Right lobe of liver (tissue), 6 donors: Measurements from ENCODE around the gene CDIPT. TPM values are rescaled to one million over a fixed set of nuclear protein-coding genes. Genes with fewer than 3 reads are reported as not detected.

ENCODE experiments used
- ATAC-seq, 4 donors: fragments of 200-7000 bp; cut with Tn5 transposase; one replicate each; pipeline ENCODE4 v1.9.1; 2020; ENCODE audit warnings: mild to moderate bottlenecking in 4 of 4, moderate library complexity in 4 of 4
- DNase-seq, 3 donors: peaks; one replicate each; pipeline ENCODE4 v3.0.0-alpha.2; 2020
- H3K27ac ChIP-seq, 3 donors: fragments of 200-600 bp; one replicate each; pipeline ENCODE4 v1.8.0; 2022
- H3K27me3 ChIP-seq, 2 donors: fragments of 200-600 bp; one replicate each; pipeline ENCODE4 v1.8.0; 2022
- H3K36me3 ChIP-seq, 4 donors: fragments of 200-600 bp; sonication (generic) in 1 of 4; one replicate each; pipeline versions ENCODE4 v1.5.1 to v1.8.0; 2017 to 2022; ENCODE audit warnings: control low read depth in 1 of 4
- H3K4me1 ChIP-seq, 4 donors: fragments of 200-600 bp; sonication (generic) in 1 of 4; one replicate each; pipeline versions ENCODE4 v1.5.1 to v1.8.0; 2017 to 2022; ENCODE audit warnings: control low read depth in 1 of 4
- H3K4me3 ChIP-seq, 3 donors: fragments of 200-600 bp; one replicate each; pipeline ENCODE4 v1.8.0; 2022
- H3K9me3 ChIP-seq, 4 donors: fragments of 200-600 bp; sonication (generic) in 1 of 4; one replicate each; pipeline versions ENCODE4 v1.5.1 to v1.8.0; 2017 to 2022; ENCODE audit warnings: control low read depth in 1 of 4
- CTCF ChIP-seq, 4 donors: fragments of 200-600 bp in 3 of 4; fragments of 450-650 bp in 1 of 4; IDR thresholded peaks; one replicate each; pipeline versions ENCODE4 v1.5.1 to v1.8.0; 2016 to 2022; ENCODE audit warnings: antibody characterized with exemption in 4 of 4, mild to moderate bottlenecking in 2 of 4
- POLR2A ChIP-seq: fragments of 450-650 bp; IDR thresholded peaks from one replicate; pipeline ENCODE4 v1.6.1; 2017; ENCODE audit warnings: antibody characterized with exemption, mild to moderate bottlenecking
- WGBS: methylation state at CpG from one replicate; pipeline ENCODE4 v1.1.6; 2018; ENCODE audit warnings: low coverage, low lambda C conversion rate; ENCODE audit not compliant: insufficient coverage; ENCODE audit errors: missing lambda C conversion rate; 5-methylcytosine and 5-hydroxymethylcytosine counted together
- intact Hi-C, 2 donors: fragments of 100-400 bp; cut with DNase I; formaldehyde crosslinking; loops; one replicate each; pipeline versions ENCODE4 v1.11.2 to v1.14.1; 2022
- total RNA-seq, 6 experiments: library from RNA; depleted of rRNA in 2 of 6; stranded (reverse); fragments of >200 nt in 2 of 6; fragmentation: NEBNext Ultra II Directional in 3 of 6; extraction: Animal tissue kit (Norgen Biotek cat#: 25700) in 3 of 6; gene quantifications; one replicate each; pipeline versions ENCODE4 v1.1.0 to v1.2.4, GENCODE V29; 2016 to 2023
- donor health status: DM: no; HTN: yes; CAD: no.
- donor health status: DM: no; HTN: no; CAD: no.
- donor health status: DM: no; HTN: no; CAD: no.
- donor health status: DM: no; HTN: yes; CAD: no.
- donor health status: DM: no; HTN: yes; CAD: no.

Gene CDIPT
- total RNA-seq, 6 experiments from 2014 or later = 35.1 to 96.6 (median 58.2) TPM

- Histone ChIP-seq H3K27ac (no peak overlapping the region), H3K36me3 (peaks cover 4 to 12% (median 10%) of the 10 kb centered on the region in 4 donors), H3K27me3 (no peaks in the 10 kb centered on the region), H3K4me3 (peak overlapping the region in 1 of 3 donors; percentile 99), H3K4me1 (peaks cover 0 to 25% (median 12%) of the 10 kb centered on the region in 4 donors), H3K9me3 (no peaks in the 10 kb centered on the region)
- WGBS = 20% methylated on average over 5 of the region's 16 CpGs
- TF ChIP-seq CTCF (IDR thresholded peaks at IDR 0.05) (no peak), POLR2A (no peak)
- intact Hi-C loops = no loop called here
- ATAC-seq (no peak), DNase-seq (no peak)
Measured at GRCh38 chr16:29863669-29863984, 601 bp upstream of the CDIPT start.

- peaks cover 0 to 31% (median 12%) of the 10 kb centered on the region in 4 donors for H3K4me1 ChIP-seq
- no peaks in the 10 kb centered on the region for H3K27me3 ChIP-seq
- ATAC-seq (peak in 2 of 4 donors; percentile 2), DNase-seq (no peak)
- TF ChIP-seq CTCF (IDR thresholded peaks at IDR 0.05) = peak in 1 of 4 donors; percentile 3
- TF ChIP-seq POLR2A = no peak
- peak overlapping the region; percentile 96 to 100 (median 99) for H3K27ac ChIP-seq
- no peaks in the 10 kb centered on the region for H3K9me3 ChIP-seq
- peak overlapping the region; percentile 93 to 99 (median 99) for H3K4me3 ChIP-seq
- intact Hi-C loops = no loop called here
- 3% methylated on average over 20 of the region's 27 CpGs for WGBS
- H3K36me3 ChIP-seq = peaks cover 4 to 12% (median 12%) of the 10 kb centered on the region in 4 donors
Measured at GRCh38 chr16:29862383-29862883, 593 bp downstream of the CDIPT start.

- Histone ChIP-seq H3K27ac (peak overlapping the region in 2 of 3 donors; percentile 99 to 100), H3K27me3 (no peaks in the 10 kb centered on the region), H3K36me3 (peaks cover 4 to 12% (median 12%) of the 10 kb centered on the region in 4 donors), H3K4me1 (peaks cover 0 to 31% (median 12%) of the 10 kb centered on the region in 4 donors), H3K4me3 (no peak overlapping the region), H3K9me3 (no peaks in the 10 kb centered on the region)
- intact Hi-C loops = no loop called here
- WGBS = 87% methylated on average over 9 of the region's 9 CpGs
- DNase-seq = no peak
- TF ChIP-seq CTCF (IDR thresholded peaks at IDR 0.05) (no peak), POLR2A (no peak)
- no peak for ATAC-seq
Measured at GRCh38 chr16:29860218-29860617, 2.8 kb downstream of the CDIPT start.

- Histone ChIP-seq H3K36me3 (peaks cover 4 to 12% (median 12%) of the 10 kb centered on the region in 4 donors), H3K27ac (peak overlapping the region in 1 of 3 donors; percentile 29), H3K4me1 (peaks cover 0 to 31% (median 12%) of the 10 kb centered on the region in 4 donors), H3K4me3 (no peak overlapping the region), H3K27me3 (no peaks in the 10 kb centered on the region), H3K9me3 (no peaks in the 10 kb centered on the region)
- no peak for DNase-seq
- intact Hi-C loops = no loop called here
- ATAC-seq = no peak
- TF ChIP-seq POLR2A = no peak
- no peak for TF ChIP-seq CTCF (IDR thresholded peaks at IDR 0.05)
- no CpG with 5 or more reads among the region's 19 CpGs for WGBS
Measured at GRCh38 chr16:29858974-29859373, 4.1 kb downstream of the CDIPT start.
